ENCODE results near the gene TNRC6C. TPM values are rescaled to one million over a fixed set of nuclear protein-coding genes. Genes with fewer than 3 reads are reported as not detected.

Gene TNRC6C
- total RNA-seq, 2 experiments from 2014 or later, result 25.5 to 26.7 TPM

DNA sequence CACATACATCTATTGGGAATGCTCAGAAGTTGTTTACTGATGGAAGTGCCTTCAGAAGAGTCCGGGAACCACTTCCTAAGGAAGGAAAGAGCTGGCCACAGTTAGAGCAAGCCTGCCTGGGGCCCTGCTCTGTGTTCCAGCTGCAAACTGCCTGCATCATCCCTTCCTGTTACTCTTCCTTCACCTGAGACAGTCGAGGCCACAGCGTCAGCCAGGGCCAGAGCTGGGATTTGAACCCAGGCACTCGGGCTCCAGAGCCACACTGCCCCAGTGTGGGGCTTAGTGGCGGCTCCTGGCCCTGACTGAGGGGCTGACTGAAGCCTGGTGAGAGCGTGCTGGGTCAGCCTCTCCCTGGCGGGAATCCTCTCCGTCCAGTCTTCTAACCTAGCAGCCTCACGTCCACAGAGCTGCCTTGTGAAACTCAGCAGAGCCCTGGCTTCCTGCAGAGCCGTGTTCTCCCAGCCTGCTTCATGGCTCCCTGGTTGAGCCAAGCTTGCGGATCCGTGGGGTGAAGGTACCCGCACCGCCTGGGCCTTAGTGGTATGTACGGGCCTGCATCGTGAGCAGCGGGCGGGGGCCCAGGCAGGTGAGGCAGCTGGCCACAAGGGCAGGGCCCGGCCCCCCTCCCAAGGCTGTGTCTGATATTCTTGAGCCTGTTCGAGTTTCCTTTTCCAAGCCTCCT, 183.1 kb downstream of the TNRC6C start:
- Mint-ChIP-seq H3K27ac (no peak overlapping the region), H3K27me3 (no peaks in the 10 kb centered on the region), H3K4me1 (peaks cover 54% of the 10 kb centered on the region), H3K9me3 (no peaks in the 10 kb centered on the region), H3K4me3 (no peak overlapping the region), H3K36me3 (ENCODE audit: low read depth) (peaks cover 44% of the 10 kb centered on the region)
- POLR2A ChIA-PET, result interaction anchor here (0.6 to 14.6 kb wide), 11 partner anchors 14 to 35 kb away, joined by 3 to 332 read pairs (median 4); partner anchors contain the start of genes TMC6 and TMC8
- DNase-seq, result no peak
- CTCF ChIA-PET, result interaction anchor here (1.3 kb wide), 1 partner anchor 9 kb away, joined by 3 read pairs; no protein-coding TSS in a partner anchor

DNA sequence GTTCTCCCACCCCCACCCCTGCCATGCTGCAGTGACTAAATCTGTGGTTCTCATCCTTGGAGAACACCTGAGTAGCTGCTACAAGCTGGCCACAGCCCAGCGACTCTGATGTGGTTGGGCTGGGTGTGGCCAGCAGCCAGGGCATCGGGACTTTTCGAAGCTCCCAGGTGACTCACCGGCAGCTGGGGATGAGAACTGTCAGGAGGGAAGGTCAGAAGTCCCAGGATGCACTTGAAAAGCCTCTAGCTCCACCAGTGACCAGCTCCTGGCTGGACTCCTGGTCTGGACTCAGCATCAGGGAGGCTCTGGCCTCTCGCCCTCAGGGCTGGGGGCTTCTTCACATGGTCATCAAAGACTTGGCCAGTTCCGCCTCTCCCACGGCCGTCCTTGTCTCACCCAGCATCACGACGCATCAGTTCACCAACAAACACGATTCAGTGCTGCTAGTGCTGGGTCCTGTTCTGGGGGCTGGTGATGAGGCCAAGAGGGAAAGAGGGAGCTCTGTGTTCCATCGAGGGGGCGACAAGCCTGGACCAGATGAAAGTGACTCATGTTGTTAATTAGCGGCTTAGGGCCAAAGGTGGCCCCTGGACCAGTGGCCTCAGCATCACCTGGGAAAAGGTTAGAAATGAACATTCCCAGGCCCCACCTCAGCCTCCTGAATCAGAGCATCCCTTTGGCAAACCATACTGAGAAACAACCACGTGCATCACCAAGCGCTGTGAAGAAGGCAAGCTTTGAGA, 183.8 kb downstream of the TNRC6C start:
- no peak overlapping the region for H3K27ac Mint-ChIP-seq
- DNase-seq, result no peak
- H3K9me3 Mint-ChIP-seq, result no peaks in the 10 kb centered on the region
- ChIA-PET POLR2A (interaction anchor here (0.6 to 14.6 kb wide), 10 partner anchors 11 to 34 kb away, joined by 3 to 332 read pairs (median 4); partner anchors contain the start of genes TMC6 and TMC8), CTCF (interaction anchor here (1.3 kb wide), 1 partner anchor 10 kb away, joined by 3 read pairs; no protein-coding TSS in a partner anchor)
- H3K36me3 Mint-ChIP-seq (ENCODE audit: low read depth), result peaks cover 37% of the 10 kb centered on the region
- no peak overlapping the region for H3K4me3 Mint-ChIP-seq
- peaks cover 46% of the 10 kb centered on the region for H3K4me1 Mint-ChIP-seq
- H3K27me3 Mint-ChIP-seq, result no peaks in the 10 kb centered on the region

DNA sequence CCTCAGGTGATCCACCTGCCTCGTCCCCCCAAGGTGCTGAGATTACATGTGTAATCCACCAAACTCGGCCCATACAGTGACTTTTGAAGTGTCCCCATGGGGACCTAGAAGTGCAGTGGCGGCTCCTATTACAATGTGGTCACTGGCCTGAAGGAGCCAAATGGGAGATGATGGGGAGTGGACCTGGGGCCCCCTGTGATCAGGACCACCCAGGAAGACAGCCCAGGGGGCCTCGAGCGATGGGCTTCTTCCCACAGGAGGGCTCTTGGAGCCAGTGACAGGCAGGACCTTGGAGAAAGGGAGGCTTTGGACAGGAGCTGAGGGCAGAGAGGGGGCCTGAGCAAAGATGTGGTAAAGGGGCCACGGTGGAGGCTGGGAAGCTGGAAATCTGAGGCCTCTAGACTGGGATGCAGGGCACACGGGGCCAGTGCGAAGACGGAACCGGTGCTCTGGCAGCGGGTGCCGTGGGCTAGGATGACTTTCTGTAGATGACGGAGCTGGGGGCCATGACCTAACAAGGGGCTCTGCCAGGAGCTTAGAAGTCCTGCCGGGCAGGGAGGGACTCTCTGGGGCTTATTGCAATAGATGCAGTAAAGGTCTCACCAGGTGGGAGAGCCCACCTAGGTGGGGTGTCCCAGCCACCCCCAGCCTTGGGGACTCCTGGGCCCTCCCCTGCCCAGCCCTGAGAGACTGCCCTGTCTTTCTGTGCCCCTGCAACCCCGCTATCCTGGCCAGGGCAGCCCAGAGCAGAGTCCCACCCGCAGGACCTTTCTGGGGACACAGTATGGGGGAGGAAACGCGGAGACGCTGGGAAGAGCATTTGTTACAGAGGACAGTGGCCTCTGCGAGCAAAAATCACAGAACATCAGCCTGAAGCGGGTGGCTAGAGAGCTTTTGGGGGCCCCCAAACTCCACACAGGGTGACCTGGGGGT, 185.0 kb downstream of the TNRC6C start:
- H3K4me3 Mint-ChIP-seq, result no peak overlapping the region
- H3K27me3 Mint-ChIP-seq, result no peaks in the 10 kb centered on the region
- no peaks in the 10 kb centered on the region for H3K9me3 Mint-ChIP-seq
- no peak overlapping the region for H3K27ac Mint-ChIP-seq
- peaks cover 42% of the 10 kb centered on the region for H3K4me1 Mint-ChIP-seq
- ChIA-PET POLR2A (interaction anchor here (1.1 to 14.6 kb wide), 11 partner anchors 9 to 112 kb away, joined by 3 to 332 read pairs (median 5); partner anchors contain the start of genes SYNGR2, TMC6 and TMC8), CTCF (interaction anchor here (0.7 to 1.7 kb wide), 3 partner anchors 9 to 107 kb away, joined by 3 to 5 read pairs (median 4); no protein-coding TSS in a partner anchor)
- no peak for DNase-seq
- H3K36me3 Mint-ChIP-seq (ENCODE audit: low read depth), result peaks cover 28% of the 10 kb centered on the region

DNA sequence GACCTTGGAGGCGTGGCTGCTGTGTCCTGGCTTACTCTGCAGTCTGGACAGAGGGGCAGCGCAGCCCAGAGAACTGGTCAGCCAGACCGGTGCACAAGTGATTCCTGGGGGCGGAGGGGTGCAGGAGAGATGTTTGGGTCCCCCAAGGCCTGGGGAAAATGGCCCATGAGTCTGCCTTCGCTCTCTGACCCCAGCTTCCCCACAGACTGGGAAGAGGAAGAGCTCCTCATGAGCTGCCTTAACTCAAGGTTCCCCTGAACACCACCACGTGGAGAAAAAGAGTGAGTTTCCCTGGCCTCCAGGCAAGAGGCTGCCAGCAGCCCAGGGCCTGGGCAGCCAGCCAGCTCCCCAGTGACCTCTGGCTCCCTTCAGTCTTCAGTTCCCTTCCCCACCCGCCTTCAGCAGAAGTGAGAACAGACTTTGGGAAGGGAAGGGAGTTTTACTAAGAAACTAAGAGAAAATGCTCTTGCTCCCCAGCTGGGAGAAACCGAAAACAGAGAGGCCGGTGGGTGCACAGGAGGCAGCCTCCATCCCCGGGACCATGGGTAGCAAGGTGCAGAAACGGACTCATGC, 185.7 kb downstream of the TNRC6C start:
- Mint-ChIP-seq H3K9me3 (no peaks in the 10 kb centered on the region), H3K27me3 (no peaks in the 10 kb centered on the region), H3K27ac (no peak overlapping the region), H3K4me1 (peaks cover 37% of the 10 kb centered on the region), H3K4me3 (no peak overlapping the region), H3K36me3 (ENCODE audit: low read depth) (peaks cover 24% of the 10 kb centered on the region)
- POLR2A ChIA-PET, result interaction anchor here (1.1 to 14.6 kb wide), 11 partner anchors 9 to 112 kb away, joined by 3 to 332 read pairs (median 6); partner anchors contain the start of genes SYNGR2, TMC6 and TMC8
- CTCF ChIA-PET, result interaction anchor here (0.5 to 1.7 kb wide), 3 partner anchors 10 to 32 kb away, joined by 3 to 5 read pairs (median 4); no protein-coding TSS in a partner anchor
- DNase-seq, result no peak

DNA sequence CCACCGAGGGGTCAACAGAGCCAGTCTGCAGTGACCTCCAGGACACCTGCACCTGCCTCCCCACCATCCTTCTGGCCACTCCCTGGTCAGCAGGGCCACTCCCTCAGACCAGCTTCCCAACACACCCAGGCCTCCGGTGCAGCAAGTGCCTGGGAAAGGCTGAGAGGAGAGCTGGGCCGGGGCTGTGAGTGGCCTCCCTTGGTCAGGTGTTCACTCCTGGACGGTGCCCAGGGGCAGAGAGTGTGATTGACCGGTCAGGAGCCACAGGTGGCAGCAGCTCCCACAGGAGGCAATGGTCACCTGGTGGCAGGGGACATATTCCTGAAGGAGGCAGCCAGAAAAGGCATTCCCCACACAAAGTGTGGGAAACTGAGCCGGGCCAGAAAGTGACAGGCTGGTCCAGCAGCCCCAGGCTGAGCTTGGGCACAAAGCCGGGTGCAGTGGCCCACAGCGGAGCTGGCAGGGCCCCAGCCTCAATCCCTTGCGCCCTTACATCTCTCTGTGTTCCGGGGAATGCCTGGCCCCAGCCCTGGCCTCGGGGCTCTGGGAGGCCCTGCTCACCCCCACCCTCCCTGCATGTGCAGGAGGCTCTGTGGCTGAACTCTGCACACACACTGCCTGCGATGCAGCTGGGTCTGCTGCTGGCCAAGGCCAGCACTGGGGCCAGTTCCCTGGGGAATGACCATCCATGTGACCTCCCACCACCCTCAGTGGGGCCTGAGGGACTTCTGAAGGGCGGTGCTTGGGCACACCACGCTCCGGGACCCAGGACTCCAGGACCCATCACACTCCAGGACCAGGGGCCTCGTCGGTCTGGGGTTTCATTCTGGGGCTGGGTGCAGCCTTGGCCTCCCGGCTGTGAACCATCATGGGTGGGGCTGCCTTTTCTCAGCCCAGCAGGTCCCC, 186.5 kb downstream of the TNRC6C start:
- CTCF ChIA-PET, result interaction anchor here (0.5 to 1.7 kb wide), 3 partner anchors 10 to 32 kb away, joined by 3 to 5 read pairs (median 4); no protein-coding TSS in a partner anchor
- POLR2A ChIA-PET, result interaction anchor here (1.3 to 14.6 kb wide), 10 partner anchors 8 to 92 kb away, joined by 3 to 332 read pairs (median 6); partner anchors contain the start of genes SYNGR2, TMC6 and TMC8
- H3K27me3 Mint-ChIP-seq, result no peaks in the 10 kb centered on the region
- peaks cover 32% of the 10 kb centered on the region for H3K4me1 Mint-ChIP-seq
- no peak overlapping the region for H3K27ac Mint-ChIP-seq
- DNase-seq, result no peak
- H3K36me3 Mint-ChIP-seq (ENCODE audit: low read depth), result peaks cover 20% of the 10 kb centered on the region
- no peak overlapping the region for H3K4me3 Mint-ChIP-seq
- H3K9me3 Mint-ChIP-seq, result no peaks in the 10 kb centered on the region

DNA sequence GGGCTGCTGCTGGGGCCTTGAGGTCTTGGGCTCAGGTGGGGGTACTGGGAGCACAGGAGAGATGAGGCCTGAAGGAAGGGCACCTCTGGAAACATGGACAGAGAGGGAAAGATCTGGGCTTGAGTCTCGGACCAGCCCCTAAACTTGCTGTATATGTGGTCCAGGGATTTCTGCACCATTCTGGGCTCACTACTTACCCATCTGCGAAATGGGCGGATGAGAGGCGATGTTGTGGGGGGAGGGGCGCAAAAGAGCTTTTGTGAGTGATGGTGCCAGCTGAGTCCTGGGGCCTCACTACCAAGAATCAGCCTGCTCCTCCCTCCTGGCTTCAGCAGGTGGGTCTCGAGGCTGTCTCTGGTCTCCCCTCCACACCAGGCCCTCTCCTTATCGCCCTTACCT, 188.0 kb downstream of the TNRC6C start:
- POLR2A ChIA-PET, result interaction anchor here (1.0 kb wide), 1 partner anchor 33 kb away, joined by 3 read pairs; no protein-coding TSS in a partner anchor
- Mint-ChIP-seq H3K9me3 (no peaks in the 10 kb centered on the region), H3K27ac (no peak overlapping the region), H3K4me3 (no peak overlapping the region), H3K27me3 (no peaks in the 10 kb centered on the region), H3K36me3 (ENCODE audit: low read depth) (peaks cover 12% of the 10 kb centered on the region), H3K4me1 (peaks cover 22% of the 10 kb centered on the region)
- CTCF ChIA-PET, result interaction anchor here (1.0 to 1.3 kb wide), 3 partner anchors 9 to 30 kb away, joined by 3 read pairs; no protein-coding TSS in a partner anchor
- DNase-seq, result no peak

DNA sequence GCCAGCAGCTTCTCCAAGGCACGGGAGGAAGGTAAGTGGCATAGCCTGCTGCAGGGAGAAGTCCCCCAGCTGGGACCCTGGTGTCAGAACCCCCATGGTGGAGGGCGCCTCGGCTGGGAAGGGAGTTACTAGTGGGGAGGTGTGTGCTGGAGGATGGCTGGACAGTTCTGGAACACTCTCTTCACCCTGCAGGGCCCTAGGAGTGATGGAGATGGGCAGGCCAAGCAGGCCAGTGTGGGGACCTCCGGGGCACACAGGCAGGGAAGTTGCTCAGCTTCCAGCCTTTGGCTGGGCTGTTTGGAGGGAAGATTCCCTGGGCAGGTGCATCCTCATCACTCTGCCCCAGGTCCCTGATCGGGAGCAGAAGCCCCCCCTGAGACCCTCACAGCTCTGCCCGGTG, 188.4 kb downstream of the TNRC6C start:
- no peak for DNase-seq
- H3K4me1 Mint-ChIP-seq, result peaks cover 19% of the 10 kb centered on the region
- H3K36me3 Mint-ChIP-seq (ENCODE audit: low read depth), result peaks cover 9% of the 10 kb centered on the region
- no peaks in the 10 kb centered on the region for H3K9me3 Mint-ChIP-seq
- ChIA-PET CTCF (interaction anchor here (1.0 to 1.3 kb wide), 4 partner anchors 9 to 30 kb away, joined by 3 to 5 read pairs (median 3); no protein-coding TSS in a partner anchor), POLR2A (interaction anchor here (1.0 kb wide), 1 partner anchor 33 kb away, joined by 3 read pairs; no protein-coding TSS in a partner anchor)
- H3K4me3 Mint-ChIP-seq, result no peak overlapping the region
- H3K27ac Mint-ChIP-seq, result no peak overlapping the region
- H3K27me3 Mint-ChIP-seq, result no peaks in the 10 kb centered on the region

DNA sequence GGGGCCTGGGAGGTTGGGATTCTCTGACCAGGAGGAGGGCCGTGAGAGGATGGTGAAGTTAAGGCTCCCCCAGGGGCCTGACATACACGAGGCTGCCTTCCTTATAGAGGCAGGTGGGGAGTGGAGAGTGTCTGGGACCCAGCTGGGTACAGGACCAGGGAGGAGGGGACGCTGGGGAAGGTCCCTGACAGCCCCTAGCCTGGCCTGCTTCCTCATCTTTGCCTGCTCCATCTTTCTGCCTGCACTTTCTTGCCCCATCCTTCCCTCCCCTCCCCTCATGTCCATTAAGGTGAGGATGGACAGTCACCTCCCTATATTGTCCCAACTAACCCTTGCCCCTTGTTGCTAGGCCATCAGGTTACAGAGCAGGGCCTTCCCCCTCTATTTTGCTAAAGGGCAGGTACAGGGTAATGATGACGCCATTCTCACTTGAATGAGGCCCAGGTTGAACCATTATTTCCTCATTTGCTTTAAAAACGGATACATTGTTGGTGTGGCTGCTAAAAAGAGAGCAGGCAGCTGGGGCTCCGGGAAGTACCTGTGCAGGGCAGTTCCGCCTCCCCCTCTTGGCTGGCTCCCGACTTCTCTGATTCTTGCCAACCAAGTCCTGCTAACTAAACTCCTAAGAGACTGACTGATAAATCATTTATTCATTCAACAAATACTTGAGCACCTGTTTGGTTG, 189.0 kb downstream of the TNRC6C start:
- Mint-ChIP-seq H3K27ac (no peak overlapping the region), H3K9me3 (no peaks in the 10 kb centered on the region), H3K4me1 (peaks cover 14% of the 10 kb centered on the region), H3K4me3 (no peak overlapping the region), H3K27me3 (no peaks in the 10 kb centered on the region), H3K36me3 (ENCODE audit: low read depth) (peaks cover 4% of the 10 kb centered on the region)
- POLR2A ChIA-PET, result interaction anchor here (1.0 kb wide), 1 partner anchor 34 kb away, joined by 3 read pairs; no protein-coding TSS in a partner anchor
- CTCF ChIA-PET, result interaction anchor here (1.0 to 1.3 kb wide), 4 partner anchors 10 to 29 kb away, joined by 3 to 5 read pairs (median 3); no protein-coding TSS in a partner anchor
- DNase-seq, result no peak

DNA sequence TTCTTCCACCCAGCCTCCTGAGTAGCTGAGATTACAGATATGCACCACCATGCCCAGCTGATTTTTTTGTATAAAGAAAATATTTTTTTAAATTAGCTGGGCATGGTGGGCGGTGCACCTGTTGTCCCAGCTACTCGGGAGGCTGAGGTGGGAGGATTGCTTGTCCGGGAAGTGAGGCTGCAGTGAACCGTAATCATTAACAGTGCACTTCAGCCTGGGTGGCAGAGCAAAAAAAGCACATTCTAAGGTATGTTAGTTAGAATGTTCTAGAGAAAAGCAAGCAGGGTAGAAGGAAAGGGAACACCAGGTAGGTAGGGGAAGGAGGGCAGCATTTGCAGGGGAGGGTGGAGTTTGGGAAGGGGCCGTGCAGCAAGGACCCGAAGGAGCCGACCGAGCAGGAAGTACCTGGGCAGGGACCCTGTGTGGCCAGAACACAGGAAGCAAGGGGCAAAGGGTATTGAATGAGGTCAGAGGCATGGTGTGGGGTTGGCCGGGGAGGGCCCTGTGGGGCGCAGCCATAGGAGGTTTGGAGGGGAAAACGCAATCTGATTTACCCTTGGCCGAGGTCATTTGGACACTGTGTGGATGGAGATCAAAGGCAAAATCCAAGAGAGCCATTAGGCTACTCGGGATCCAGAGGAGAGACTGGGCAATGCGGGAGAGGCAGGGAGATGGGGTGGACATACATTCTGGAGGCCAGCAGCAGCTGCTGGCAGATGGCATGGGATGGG, 189.9 kb downstream of the TNRC6C start:
- H3K4me3 Mint-ChIP-seq, result no peak overlapping the region
- H3K9me3 Mint-ChIP-seq, result no peaks in the 10 kb centered on the region
- H3K36me3 Mint-ChIP-seq (ENCODE audit: low read depth), result no peaks in the 10 kb centered on the region
- peaks cover 10% of the 10 kb centered on the region for H3K4me1 Mint-ChIP-seq
- no peaks in the 10 kb centered on the region for H3K27me3 Mint-ChIP-seq
- POLR2A ChIA-PET, result no interaction called here
- no peak for DNase-seq
- H3K27ac Mint-ChIP-seq, result no peak overlapping the region
- CTCF ChIA-PET, result interaction anchor here (0.8 to 2.1 kb wide), 2 partner anchors 13 to 63 kb away, joined by 3 to 6 read pairs; no protein-coding TSS in a partner anchor

DNA sequence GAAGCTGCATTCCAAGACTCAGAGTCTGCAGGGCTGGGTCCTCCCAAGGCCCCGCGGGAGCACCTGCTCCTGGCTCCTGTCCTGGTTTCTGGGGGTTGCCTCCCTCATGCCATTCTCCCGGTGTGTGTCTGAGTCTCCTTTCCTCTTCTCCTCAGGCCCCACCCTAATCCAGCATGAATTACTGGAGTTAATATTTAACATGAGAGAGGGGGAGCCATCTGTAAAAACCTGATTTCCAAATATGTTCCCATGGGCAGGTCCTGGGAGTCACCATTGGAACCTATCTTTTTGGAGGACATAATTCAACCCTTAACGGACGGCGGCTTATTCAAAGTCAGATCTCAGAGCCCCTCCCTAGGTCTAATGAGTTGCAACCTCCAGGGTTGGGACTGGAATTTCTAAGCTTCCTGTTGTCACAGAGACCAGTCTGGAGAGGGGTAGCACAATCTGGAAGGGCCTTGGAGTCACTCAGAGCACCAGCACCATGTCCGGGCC, 193.1 kb downstream of the TNRC6C start:
- no peak for DNase-seq
- no peaks in the 10 kb centered on the region for H3K27me3 Mint-ChIP-seq
- H3K4me1 Mint-ChIP-seq, result peaks cover 17% of the 10 kb centered on the region
- ChIA-PET POLR2A (interaction anchor here (3.1 kb wide), 1 partner anchor 8 kb away, joined by 12 read pairs; no protein-coding TSS in a partner anchor), CTCF (no interaction called here)
- no peaks in the 10 kb centered on the region for H3K9me3 Mint-ChIP-seq
- H3K36me3 Mint-ChIP-seq (ENCODE audit: low read depth), result no peaks in the 10 kb centered on the region
- no peak overlapping the region for H3K27ac Mint-ChIP-seq
- H3K4me3 Mint-ChIP-seq, result no peak overlapping the region

All from activated CD4-positive, alpha-beta memory T cell treated with anti-CD3 and anti-CD28 coated beads, Interleukin-2, amount 10 ng/mL, durations not matched to agents 7 days and 5 days (primary cell).